GM18502 (cell line): Measurements from ENCODE around the gene GTPBP3.
"Not testable (repeated sequence)": the region's sequence is repeated elsewhere in the genome, so short reads cannot be mapped to it uniquely, and the experiment has no call there.

Source experiments
- ATAC-seq: cut with Tn5 transposase; IDR thresholded peaks from one replicate; pipeline ENCODE4 v1.9.1; 2021; ENCODE audit warnings: mild to moderate bottlenecking; ENCODE audit not compliant: unreplicated experiment, poor library complexity

Gene GTPBP3

GRCh38 chr19:17336872-17337674 lies at the start of gene GTPBP3:
Gene GTPBP3 (plus strand): TSS chr19:17337553. CDS start chr19:17337612, 59 bp downstream.
- ATAC-seq: peak; percentile 66

- no peak for ATAC-seq
These were observed 47.9 kb upstream of the GTPBP3 start for GRCh38 chr19:17289489-17289888.

GRCh38 chr19:17292301-17293074 lies 44.9 kb upstream of the GTPBP3 start:
- ATAC-seq: peak; percentile 74

- no peak for ATAC-seq
These were observed 43.7 kb upstream of the GTPBP3 start for GRCh38 chr19:17293605-17294004.

GRCh38 chr19:17294051-17294891 lies 43.1 kb upstream of the GTPBP3 start:
- ATAC-seq: no peak

- ATAC-seq: not testable (repeated sequence)
These were observed 41.8 kb upstream of the GTPBP3 start for GRCh38 chr19:17295551-17295950.

GRCh38 chr19:17296273-17296672 lies 41.1 kb upstream of the GTPBP3 start:
- no peak for ATAC-seq

- ATAC-seq: no peak
These were observed 40.4 kb upstream of the GTPBP3 start for GRCh38 chr19:17296976-17297375.

GRCh38 chr19:17300992-17301619 lies 36.2 kb upstream of the GTPBP3 start:
- ATAC-seq: no peak

- no peak for ATAC-seq
These were observed 34.8 kb upstream of the GTPBP3 start for GRCh38 chr19:17302391-17303166.

- ATAC-seq: peak; percentile 59
These were observed 34.0 kb upstream of the GTPBP3 start, which contains the start of gene ABHD8 for GRCh38 chr19:17303167-17303939. Gene ABHD8 (minus strand): TSS chr19:17303425. CDS start chr19:17301616, 1,809 bp downstream.

GRCh38 chr19:17303940-17304267 lies 33.4 kb upstream of the GTPBP3 start:
- ATAC-seq: no peak

- no peak for ATAC-seq
These were observed 32.8 kb upstream of the GTPBP3 start for GRCh38 chr19:17304386-17305215.

- ATAC-seq: no peak
These were observed 32.2 kb upstream of the GTPBP3 start for GRCh38 chr19:17305216-17305516.

GRCh38 chr19:17305517-17306284 lies 31.7 kb upstream of the GTPBP3 start, which contains the start of gene MRPL34:
Gene MRPL34 (plus strand): TSS chr19:17305872. CDS start chr19:17305893, 21 bp downstream.
- peak; percentile 58 for ATAC-seq

- ATAC-seq: no peak
These were observed 31.1 kb upstream of the GTPBP3 start for GRCh38 chr19:17306285-17306714.

- no peak for ATAC-seq
These were observed 29.4 kb upstream of the GTPBP3 start for GRCh38 chr19:17307876-17308377.
